ENCODE results near the gene ZNF750.

The ZNF750 gene

GRCh38 chr17:82826956-82827355 lies 12.9 kb downstream of the ZNF750 start:
- TF ChIP-seq, protein P1, sequence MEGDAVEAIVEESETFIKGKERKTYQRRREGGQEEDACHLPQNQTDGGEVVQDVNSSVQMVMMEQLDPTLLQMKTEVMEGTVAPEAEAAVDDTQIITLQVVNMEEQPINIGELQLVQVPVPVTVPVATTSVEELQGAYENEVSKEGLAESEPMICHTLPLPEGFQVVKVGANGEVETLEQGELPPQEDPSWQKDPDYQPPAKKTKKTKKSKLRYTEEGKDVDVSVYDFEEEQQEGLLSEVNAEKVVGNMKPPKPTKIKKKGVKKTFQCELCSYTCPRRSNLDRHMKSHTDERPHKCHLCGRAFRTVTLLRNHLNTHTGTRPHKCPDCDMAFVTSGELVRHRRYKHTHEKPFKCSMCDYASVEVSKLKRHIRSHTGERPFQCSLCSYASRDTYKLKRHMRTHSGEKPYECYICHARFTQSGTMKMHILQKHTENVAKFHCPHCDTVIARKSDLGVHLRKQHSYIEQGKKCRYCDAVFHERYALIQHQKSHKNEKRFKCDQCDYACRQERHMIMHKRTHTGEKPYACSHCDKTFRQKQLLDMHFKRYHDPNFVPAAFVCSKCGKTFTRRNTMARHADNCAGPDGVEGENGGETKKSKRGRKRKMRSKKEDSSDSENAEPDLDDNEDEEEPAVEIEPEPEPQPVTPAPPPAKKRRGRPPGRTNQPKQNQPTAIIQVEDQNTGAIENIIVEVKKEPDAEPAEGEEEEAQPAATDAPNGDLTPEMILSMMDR (IDR thresholded peaks at IDR 0.05; ENCODE audit: control insufficient read depth, extremely low read depth, insufficient read depth), result no peak
- H3K4me3 ChIP-seq (ENCODE audit: low read depth, low read length), result no peak overlapping the region
- no peak for DNase-seq (ENCODE audit: low read depth)

GRCh38 chr17:82826211-82826610 lies 13.6 kb downstream of the ZNF750 start:
- no peak for DNase-seq (ENCODE audit: low read depth)
- H3K4me3 ChIP-seq (ENCODE audit: low read depth, low read length), result no peak overlapping the region
- TF ChIP-seq, protein P1 (IDR thresholded peaks at IDR 0.05; ENCODE audit: control insufficient read depth, extremely low read depth, insufficient read depth), result no peak

DNA sequence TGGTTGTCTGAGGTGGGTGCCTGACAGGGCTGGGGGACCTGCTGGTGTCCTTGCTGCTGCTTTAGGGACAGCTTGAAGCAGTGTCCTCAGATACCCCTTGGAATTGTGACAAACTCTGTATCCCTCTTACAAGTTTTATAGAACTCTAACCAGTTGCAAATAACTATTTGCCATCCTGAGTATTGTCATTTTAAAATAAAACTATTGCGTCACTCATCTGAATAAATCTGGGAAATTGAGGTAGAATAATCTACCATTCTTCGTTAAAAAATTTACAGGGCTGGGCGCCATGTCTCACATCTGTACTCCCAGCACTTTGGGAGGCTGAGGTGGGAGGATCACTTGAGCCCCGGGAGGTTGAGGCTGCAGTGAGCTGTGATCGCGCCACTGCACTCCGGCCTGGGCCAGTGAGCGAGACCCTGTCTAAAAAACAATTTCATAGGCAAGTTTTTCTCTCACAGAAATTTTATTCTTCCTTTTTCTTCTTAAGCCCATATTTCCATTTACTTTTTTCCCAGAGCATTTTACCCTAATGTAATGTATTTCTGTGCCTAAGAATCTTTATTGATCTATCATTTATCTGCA lies 14.2 kb downstream of the ZNF750 start:
- TF ChIP-seq, protein P1 (IDR thresholded peaks at IDR 0.05; ENCODE audit: control insufficient read depth, extremely low read depth, insufficient read depth), result no peak
- DNase-seq (ENCODE audit: low read depth), result no peak
- no peak overlapping the region for H3K4me3 ChIP-seq (ENCODE audit: low read depth, low read length)

- DNase-seq (ENCODE audit: low read depth), result no peak
- TF ChIP-seq, protein P1 (IDR thresholded peaks at IDR 0.05; ENCODE audit: control insufficient read depth, extremely low read depth, insufficient read depth), result peak; percentile 16; the same call in 1 of the 2 replicates
- H3K4me3 ChIP-seq (ENCODE audit: low read depth, low read length), result no peak overlapping the region
These were observed 16.8 kb downstream of the ZNF750 start for GRCh38 chr17:82823004-82823403.

DNA sequence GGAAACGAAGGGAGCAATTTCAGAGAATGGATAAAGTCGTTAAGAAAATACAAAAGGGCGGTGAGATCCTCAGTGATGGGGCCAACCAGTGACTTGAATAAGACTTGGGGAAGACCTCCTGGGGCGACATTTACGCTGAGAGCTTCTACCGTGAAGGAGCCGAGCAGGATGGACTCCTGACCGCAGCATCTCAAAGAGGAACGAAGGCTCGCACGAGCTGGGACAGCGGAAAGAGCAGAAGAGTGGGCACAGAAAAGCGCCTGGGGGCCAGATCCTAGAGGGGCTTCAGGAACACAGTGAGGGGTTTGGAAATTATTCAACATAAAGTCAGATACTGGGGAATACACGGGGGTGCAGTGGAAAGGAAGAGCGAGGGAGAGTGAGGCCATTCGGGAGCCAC lies 17.5 kb downstream of the ZNF750 start:
- TF ChIP-seq, protein P1 (IDR thresholded peaks at IDR 0.05; ENCODE audit: control insufficient read depth, extremely low read depth, insufficient read depth), result no peak
- DNase-seq (ENCODE audit: low read depth), result no peak
- H3K4me3 ChIP-seq (ENCODE audit: low read depth, low read length), result no peak overlapping the region

DNA sequence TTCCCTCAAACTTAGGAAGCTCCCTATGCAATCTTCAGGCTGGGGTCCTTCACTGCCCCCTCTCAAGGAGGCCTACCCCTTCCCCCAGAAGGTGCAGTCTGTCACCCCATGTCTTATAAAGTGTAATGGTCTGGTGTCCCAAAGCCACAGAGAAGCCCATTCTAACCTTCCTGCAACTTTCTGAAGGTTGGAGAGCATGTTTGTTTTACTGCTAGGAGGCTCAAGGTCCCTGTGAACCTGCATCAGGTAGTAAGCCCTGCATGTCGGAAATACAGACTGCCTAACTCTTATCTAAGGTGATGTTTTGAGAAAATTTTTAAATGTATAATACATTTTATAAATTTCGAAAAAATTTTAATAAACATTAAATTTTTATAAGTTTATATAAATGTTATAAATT lies 18.3 kb downstream of the ZNF750 start:
- no peak for DNase-seq (ENCODE audit: low read depth)
- no peak overlapping the region for H3K4me3 ChIP-seq (ENCODE audit: low read depth, low read length)
- TF ChIP-seq, protein P1 (IDR thresholded peaks at IDR 0.05; ENCODE audit: control insufficient read depth, extremely low read depth, insufficient read depth), result no peak

Data from LNCaP clone FGC (cell line).